Measurements from ENCODE around the gene NCR1.
"Not testable (repeated sequence)": the region's sequence is repeated elsewhere in the genome, so short reads cannot be mapped to it uniquely, and the experiment has no call there.

- TF ChIP-seq EGR1 (IDR thresholded peaks at IDR 0.05; ENCODE audit: borderline replicate concordance, low read depth, low read length); CTCF (IDR thresholded peaks at IDR 0.05; ENCODE audit: control extremely low read depth in 1 of 3, insufficient read depth in 1 of 3, low read depth in 1 of 3, low read length in 3 of 3); BACH1 (IDR thresholded peaks at IDR 0.05; ENCODE audit: low read length): not testable (repeated sequence)
Observed at GRCh38 chr19:54943772-54944361, 37.9 kb downstream of the NCR1 start.

Measured in H1 (cell line).